Stimulated activated CD8-positive, alpha-beta memory T cell treated with anti-CD3 and anti-CD28 coated beads, Interleukin-4, amount 100 ng/mL, for 24 hours (primary cell): ENCODE measurements around the gene TCFL5.
A peak's percentile ranks its signal among the peaks of the same experiment; 100 is the strongest.

ENCODE experiments used
- DNase-seq: peaks from one replicate; pipeline ENCODE4 v3.0.0-alpha.2; 2020; ENCODE audit warnings: low read depth

Gene TCFL5

DNA sequence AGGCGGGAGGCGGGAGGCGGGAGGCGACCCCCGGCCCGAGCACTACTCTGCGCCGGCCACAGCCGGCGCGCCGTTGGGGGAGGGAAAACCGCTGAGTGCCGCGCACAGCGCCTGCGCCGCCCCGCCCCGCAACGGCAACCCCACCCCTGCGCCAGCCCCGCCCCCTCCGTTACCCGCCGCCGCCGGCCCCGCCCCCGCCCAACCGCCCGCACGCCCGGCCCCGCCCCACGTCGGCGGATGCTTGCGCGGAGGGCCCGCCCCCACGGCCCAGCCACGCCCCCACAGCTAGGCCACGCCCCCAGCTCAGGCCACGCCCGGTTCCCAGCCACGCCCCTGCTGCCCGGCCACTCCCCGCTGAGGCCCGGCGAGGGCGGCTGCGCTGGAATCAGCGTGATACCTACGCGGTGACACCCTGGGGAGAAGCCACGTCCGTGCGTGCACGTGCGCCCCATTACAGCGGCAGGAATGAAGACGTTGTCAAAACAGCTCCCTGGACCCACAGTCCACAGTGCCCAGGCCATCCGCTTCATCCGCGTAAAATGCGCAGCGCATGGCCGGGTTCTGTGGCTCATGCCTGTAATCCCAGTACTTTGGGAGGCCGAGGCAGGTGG, at the start of gene TCFL5:
TSS of gene TCFL5 (minus strand) at position 97 of the 611 bp plus-strand sequence. CDS start 152 bp downstream, outside the sequence.
- DNase-seq: peak; percentile 86

DNA sequence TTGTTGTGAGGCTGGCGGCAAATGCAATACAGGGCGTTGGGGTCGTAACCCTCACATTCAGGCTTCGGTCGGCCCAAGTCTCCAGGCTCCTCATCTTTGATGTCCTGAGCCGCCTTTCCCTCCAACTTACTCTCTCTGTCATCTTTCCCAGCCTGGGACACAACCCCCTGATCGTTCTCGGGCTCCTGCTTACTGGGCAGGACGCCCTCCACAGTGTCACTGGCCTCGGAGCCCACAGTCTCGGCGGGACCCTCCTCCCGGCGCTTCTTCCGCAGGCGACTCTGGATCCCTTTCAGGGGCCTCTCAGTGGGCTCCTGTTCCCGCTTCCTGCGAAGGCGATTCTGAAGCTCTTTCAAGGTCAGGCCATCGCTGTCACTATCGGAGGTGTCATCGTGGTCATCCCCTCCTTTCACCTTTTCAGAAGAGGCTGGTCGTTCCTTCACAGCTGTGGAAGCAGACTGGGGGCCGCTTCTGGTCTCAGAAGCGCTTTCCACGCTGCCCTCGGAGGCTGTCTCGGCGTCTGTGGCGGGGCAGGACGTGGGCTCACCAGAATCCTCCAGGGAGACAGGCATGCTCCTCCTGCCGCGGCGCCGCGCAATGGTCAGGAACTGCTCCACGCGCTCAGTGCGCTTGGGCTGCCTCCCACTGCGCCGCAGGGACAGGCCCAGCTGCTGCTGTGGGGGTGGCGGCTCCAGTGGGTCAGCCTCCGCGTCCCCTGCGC, 49.3 kb upstream of the TCFL5 start:
- no peak for DNase-seq

DNA sequence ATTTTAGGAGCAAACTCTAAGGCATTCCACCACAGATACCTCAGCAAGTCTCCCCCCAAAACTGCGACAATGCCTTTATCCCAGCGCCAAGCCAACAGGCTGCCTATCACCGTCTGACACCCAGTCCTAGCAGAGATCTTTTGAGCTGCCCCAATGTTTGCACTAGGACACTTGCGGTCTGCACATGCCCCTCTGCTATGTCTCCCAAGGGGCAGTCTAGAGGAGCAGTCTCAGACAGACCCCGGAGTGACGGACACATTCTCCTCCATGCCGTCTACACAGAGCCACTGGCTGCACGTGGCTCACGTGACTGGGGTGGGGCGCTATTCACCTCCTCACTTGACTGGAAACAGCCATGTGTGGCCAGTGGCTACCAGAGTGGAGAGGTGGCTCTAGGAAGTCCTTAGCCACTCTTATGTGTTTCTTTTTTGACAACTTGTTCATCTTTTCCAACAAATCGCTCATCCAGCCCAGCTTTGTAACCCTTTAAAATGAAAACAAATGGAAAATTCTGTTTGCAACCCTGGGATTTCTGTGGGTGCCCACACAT, 48.7 kb upstream of the TCFL5 start:
- DNase-seq: no peak

DNA sequence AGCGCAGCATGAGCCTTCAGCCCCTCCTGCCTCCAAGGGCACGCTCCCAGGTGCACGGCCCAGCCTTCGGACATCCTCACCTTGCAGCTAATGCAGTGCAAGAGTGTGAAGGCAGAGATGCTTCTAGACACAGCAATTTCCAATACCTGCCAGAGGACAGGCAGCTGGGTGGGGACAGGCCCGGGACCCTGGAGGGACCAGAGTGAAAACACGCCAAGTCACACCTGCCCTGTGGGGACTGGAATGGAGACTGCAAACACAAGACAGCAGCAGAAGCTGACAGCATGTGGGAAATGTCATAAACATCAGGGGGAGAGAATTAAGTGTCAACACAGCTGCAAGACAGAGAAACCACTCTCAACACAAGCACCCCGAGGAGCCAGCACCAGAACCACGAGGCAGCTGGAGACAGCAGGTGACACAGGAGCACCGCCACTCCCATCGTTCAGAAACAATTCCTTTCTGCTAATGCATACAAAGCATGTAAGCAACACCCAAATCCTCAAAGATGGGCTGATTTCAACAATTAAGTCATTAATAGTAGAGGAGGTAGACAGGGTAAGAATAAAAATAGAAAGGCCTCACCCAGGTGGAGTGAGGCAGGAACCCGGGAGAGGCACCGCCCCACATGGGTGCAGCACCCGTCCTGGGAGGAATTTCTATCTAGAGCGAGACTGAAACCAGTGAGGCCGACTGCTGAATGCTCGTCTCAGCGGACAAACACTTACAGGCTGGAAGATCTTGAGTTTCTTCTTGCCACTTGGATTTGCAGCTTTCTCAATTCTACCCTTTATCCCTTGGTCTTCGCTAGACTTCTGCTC, 47.6 kb upstream of the TCFL5 start:
- DNase-seq: no peak

DNA sequence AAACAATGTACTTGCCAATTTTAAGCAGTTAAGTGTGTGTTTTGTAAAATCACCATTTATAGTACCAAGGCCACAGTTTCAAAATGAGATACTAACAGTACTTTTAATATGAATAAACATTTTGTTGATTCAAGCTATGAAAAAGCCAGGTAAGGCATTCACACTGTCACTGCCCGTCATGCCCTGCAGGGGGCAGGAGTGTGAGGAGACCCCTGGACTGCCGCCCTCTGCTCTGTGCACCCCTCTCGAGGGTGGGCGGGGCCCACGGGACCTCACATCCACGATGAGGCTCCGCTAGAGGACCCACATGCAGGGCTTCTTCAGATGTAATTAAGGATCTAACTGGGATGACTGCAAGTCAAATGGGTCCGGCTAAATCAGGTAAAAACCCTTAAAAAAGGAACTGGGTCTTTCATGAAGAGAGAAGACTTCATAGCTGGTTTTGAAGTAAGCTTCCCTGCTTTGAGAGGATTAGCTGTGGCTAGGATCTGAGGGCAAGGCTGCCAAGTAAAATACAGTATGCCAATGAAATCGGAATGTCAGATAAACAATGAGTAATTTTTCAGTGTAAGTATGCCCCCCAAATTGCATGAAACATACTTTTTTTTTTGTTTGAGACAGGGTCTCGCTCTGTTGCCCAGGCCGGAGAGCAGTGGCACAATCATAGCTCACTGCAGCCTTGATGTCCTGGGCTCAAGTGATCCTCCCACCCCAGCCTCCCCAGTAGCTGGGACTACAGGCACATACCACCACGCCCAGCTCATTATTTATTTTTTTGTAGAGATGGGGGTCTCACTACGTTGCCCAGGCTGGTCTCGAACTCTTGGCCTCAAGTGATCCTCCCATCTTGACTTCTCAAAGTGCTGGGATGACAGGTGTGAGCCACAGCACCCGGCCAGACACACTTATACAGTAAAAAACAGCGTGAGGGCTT, 46.0 kb upstream of the TCFL5 start:
- no peak for DNase-seq

DNA sequence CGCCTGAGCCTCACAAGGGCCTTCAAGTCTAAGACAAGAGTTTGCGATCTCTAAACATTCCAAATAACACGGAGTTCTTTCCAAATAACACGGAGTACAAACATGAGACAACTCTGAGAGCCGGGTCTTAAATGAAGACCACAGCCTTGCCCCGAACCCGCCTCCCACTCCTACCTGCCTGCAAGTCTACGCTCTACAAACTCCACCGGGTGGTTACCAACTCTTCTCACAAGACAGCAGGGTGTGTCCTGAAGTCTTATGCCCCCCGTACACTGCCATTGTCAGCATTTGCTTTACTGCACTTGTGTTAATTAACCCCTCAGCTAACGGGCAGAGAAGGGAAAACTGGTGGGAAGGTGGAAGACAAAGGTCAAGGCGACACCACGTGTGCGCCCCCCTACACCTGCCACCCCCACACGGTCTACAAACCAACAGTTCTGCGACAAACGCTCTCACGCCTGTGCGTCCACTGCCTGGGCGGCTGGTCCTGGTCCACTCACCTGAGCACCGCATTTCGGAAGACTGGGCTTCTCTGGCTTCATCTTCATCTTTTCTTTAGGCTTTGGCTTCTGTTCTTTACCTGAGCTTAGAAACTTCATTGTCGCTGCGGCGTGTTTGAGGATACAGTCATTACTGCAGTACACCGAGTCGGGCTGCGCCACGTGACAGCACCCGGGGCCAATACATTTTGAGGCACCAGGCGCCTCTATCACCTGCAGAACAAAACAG, 45.2 kb upstream of the TCFL5 start:
- DNase-seq: no peak

DNA sequence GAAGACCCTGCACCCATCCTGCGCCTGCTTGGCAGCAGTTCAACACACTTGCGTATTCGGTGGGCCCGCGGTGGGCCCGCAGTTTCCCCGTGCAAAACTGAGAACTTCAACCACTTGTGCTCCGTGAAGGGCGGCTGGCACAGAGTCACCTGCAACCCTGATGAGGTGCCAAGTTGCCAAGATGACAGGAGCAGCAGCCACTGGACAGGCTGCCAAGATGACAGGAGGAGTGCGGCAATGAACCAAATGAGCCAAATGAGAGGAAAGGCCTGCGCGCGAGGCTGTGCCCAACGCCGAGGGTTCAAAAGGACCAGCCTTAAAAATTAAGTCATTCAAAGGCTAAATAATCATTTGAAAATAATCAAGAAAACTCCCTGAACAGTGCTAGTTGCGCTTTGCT, 44.6 kb upstream of the TCFL5 start:
- no peak for DNase-seq

DNA sequence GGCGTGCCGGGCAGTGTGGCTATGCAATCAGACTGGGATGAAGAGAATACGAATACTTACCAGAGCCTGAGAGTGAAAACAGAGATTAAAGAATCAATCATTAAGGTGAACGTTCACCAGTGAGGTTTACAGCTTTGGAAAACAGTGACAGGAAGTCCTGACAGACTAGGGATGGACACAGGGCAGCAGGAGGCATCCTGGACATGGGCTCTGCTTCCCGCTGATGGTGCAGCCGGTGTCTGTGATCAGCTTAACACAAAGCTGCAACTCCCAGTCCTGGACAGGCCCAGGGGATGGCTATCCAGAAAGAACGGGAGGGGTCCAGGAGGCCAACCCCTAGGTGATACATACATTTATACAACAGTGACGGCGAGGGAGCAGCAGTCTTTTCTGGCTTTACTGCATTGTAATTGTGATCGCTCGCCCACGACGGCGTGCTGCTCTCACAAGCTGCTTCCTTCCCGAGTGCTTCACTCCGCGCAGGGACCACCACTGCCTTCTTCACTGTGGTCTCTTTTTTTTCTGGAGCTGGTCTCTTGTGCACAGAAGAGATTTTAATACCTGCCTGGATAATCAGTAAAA, 44.0 kb upstream of the TCFL5 start:
- DNase-seq: no peak

DNA sequence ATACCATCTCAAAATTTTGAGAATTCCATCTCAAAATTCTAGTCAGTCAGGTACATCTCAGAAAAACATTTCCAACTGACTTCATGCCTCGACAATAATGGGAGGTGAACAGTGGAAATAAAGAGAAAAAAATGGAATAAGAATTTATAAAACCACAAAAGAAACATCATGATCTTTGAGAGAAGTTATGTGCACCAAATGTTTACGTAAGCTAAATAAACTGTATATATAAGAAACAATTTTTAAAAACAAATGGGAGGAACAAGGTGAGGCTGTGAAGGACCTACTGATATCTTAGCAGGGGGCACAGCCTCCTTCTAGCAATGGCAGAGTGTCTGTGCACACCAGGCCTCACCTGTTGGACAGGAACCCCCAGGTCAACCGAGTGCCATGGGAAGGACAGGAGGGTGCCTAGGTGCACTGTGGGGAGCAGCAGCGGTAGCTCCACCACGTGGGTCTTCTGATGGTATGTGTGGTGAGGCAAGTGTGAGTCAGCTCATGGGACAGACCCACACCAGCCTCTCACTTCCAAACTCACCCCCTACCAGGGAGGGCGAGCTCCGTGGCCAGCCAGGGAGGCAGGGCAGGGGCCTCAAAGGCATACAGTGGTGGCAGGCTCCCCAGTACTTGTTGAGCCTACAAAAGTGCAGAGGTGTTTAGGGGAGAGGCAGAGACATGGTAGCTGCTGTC, 41.4 kb upstream of the TCFL5 start:
- DNase-seq: no peak

DNA sequence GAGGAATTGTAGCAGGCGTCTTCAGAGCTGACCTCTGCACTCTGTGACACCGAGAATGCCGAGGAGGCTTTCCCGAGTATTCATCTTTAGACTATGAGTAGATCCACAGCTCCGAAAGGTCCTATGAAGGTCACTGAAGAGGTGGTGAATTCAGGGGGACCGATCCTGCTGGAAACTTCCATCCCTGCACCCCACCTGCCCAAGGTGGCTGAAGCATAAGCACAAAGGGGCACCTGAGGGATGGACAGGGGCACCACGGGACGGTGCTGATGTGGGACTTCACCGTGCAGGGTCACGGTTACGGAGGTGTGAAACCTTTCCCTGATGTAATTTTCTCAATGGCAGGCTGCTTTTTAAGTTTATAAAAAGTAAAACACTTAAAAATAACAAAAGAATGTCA, 40.3 kb upstream of the TCFL5 start:
- no peak for DNase-seq

DNA sequence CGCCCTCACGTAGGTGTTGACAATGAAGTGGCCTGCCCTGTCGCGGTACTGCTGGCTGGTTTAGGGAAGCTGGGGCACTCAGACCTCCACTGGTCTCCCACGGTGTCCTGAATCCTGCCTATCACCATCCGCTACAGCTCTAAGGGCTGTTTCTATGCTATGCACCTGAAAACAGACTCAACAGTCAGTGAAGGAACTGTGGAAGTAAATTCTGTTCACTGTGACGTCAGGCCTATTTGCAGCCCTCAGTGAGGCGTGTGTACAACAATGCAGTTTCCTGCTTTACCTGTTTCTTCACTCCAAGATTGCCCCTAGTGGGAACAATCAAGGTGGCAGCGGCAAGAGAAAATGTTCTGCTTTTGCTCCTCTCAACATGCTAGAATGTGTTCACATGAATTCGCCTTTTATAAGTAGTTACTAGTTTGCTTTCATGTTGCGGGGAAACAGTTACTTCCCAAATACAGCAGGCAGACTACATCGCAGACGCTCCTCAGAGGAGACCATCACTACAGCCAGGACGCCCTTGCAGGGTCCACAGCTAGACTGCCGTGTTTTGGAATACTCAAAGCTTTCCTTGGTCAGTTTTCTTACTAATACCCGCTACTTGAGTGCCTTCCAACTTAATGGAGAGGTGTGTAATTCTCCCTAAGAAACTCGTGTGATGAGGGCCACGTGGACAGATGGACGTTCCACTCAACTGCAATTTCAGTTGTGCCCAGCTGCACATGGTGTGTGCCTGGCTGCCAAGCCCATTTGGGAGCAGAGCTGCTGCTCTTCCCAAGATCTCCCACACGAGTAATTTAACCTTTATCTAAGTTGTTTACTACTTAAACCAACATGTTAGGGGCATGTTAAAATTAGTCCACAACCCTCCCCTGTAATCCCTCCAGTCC, 39.3 kb upstream of the TCFL5 start:
- DNase-seq: no peak

DNA sequence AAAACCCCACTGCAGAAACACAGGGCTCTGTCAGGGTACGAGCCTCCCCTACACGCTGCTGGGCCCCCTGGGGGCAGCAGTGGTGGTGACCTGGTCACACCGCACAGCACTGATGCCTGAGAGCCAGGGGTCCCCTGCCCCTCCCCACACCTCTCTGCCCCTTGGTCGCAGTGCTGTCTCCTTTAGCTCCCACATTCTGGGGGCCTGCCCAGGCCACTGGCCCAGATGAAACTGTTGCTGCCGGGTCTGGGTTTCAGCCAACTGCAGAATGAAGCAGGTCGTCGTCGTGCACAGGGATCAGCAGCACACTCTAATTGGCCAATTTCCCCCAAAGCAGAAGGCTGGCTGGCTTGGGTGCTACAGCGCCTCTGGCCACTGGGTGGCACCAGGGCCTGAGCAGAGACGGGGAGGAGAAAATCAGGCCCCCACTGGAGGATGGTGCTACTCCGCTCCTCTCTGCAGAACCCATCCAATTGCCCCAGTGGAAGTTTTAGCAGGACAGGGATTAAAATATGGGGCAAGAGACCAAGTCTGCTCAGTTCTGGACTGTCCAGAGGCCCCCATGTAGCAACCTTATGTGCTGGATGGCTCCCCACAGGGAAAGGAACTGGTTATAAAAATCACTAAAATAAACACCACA, 38.5 kb upstream of the TCFL5 start:
- peak; percentile 63 for DNase-seq

DNA sequence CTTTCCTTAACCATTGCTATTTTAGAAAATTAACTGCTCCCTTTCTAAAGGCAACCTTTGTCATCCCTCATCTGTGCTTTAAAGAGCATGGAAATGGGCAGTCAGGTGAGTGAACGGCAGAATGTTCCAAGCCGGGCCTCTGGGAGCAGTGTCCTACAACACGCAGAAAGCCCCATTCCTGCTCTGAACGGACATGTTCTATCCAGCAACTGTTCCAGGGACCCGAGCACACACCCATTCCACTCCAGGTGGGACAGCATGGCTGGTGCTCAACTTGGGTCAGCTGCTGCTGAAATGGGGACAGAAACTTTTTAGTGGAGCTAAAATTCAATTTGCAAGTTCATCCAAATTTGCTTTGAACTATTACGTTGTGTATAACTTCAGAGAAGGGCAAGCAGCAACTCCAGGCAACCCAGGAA, 38.0 kb upstream of the TCFL5 start:
- DNase-seq: no peak

DNA sequence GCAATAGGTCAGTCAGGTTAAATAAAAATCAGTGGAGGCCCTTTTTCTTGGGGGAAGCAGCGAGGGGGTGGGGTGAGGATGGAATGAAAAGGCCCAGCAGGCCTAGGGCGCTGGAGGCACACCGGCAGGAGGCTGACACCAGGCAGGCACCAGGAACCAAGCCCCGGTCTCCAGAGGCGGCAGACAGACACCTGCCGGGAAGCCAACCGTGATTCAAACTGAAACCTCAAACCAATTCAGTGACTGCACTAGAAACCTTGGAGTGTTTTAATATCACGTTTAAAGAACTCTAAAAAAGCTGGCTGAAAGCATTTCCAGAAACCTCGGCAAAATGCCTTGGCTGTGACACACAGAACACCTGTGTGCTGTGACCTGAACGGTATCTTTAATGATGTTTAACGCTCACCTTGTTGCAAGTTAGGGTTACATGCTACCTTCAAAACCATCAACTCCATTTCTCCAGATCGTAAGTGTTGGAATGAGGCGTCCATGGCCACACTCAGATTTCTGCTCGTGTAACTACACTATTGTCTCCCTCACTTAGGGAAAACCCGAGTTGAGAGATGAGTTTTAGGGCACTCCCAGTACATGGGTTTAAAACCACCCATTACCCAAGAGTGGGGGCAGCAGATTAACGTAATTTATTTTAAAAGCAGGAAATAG, 37.5 kb upstream of the TCFL5 start:
- DNase-seq: no peak

DNA sequence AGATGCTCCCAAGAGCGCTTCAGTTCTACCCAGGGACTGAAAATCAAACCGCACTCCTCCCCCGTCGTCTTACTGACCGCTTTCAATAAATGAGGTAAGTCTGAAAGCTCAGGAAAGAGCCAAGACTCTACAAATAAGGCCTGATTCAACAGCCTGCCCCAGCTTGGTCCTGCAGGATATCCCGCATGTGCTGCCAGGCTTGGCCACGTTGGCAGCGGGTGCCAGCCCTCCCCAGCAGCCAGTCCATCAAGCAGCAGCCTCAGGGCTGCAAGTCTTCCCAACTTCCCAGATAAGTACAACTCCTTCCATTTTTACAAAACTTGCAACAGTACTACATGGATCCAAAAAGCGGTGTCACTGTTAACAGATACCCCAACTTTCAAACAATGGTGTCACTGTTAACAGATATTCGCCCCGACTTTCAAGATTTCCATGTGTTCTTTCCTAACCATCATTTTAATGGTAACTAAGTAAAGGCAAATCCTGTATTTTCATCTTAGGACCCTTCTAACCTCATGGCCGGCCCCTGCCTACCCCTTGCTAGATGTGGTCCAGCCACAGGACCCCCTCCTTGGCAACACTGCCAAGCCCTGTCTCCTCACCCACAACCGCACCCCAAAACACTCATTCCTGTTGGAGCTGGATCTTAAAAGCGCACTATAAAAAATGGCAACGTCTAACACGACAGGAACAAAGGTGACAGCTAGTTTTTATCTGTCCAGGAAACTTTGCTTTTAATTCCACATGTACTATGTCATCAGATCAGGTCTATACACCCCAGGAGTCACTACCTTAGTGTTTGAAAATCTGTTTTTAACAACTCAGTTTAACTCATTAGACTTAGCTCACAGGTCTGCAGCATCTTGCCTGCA, 36.7 kb upstream of the TCFL5 start:
- no peak for DNase-seq

DNA sequence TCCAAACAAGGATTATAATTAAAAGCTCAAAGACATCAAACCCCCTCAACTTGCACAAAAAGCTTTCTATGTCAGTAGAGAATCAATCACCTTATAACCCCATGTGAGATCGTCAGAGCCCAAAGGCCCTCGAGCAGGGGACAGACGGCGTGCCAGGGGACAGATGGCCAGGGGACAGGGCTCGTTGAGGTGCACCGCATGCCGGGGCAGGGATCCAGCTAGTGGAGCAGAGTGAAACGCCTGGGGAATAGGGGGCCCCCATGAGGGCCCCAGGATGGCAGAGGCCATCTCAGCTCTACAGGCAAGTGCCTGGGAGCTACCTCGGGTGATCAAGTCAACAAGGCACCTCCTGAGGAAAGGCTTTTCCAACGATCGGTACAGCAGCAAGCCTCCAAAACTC, 36.0 kb upstream of the TCFL5 start:
- DNase-seq: no peak

DNA sequence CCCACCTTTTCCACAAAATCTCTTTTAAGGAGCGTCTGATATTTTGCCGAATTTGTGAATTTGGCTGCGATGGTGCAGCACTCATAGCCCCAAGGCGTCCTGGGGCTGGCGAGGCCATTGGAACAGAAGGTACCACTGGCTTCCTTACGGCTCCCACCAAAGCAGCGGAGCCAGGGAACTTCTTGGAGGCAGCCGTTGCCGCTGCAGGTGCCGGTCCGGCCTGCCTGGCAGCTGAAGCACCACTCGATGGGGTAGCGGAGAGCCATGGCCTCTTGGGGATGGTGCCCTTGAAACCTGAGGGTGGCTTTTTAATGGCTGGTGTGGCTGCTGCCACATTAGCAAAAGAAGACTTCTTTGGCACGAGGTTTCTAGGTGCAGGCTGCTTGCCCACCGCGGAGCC, 34.9 kb upstream of the TCFL5 start:
- DNase-seq: no peak
